Prostate gland (tissue), 2 donors: ENCODE measurements around the gene ADAMTS12.

Source experiments
- CTCF ChIP-seq, 4 experiments: fragments of 200-600 bp in 2 of 4; fragments of 450-650 bp in 2 of 4; sonication (generic) in 2 of 4; IDR thresholded peaks; 1 replicate in 3 of 4; 2 replicates in 1 of 4; pipeline ENCODE4 v1.5.1; 2016 to 2019; ENCODE audit warnings: antibody characterized with exemption in 4 of 4, mild to moderate bottlenecking in 2 of 4, moderate library complexity in 2 of 4
- POLR2A ChIP-seq: fragments of 450-650 bp; IDR thresholded peaks from one replicate; pipeline ENCODE4 v1.6.1; 2016; ENCODE audit warnings: antibody characterized with exemption, mild to moderate bottlenecking

GRCh38 chr5:33509036-33509435 is 382.8 kb downstream of the ADAMTS12 start:
- TF ChIP-seq CTCF (IDR thresholded peaks at IDR 0.05) = no peak
- no peak for TF ChIP-seq POLR2A
